KMS-11 (cell line): Measurements from ENCODE around the gene ZNF410.

Experiments
- H2AFZ ChIP-seq: fragments of 200-600 bp; sonication (generic); 2 replicates; pipeline ENCODE4 v1.6.1; 2016; ENCODE audit warnings: antibody characterized with exemption, mixed run types, low read depth
- H3K27ac ChIP-seq: fragments of 200-600 bp; sonication (generic); 2 replicates; pipeline ENCODE4 v1.6.1; 2016; ENCODE audit warnings: mild to moderate bottlenecking, mixed run types
- H3K27me3 ChIP-seq: fragments of 200-600 bp; sonication (generic); 2 replicates; pipeline ENCODE4 v1.6.1; 2017; ENCODE audit warnings: mild to moderate bottlenecking, low read depth, mixed run types, moderate library complexity; ENCODE audit not compliant: insufficient read depth
- H3K36me3 ChIP-seq: fragments of 200-600 bp; sonication (generic); 2 replicates; pipeline ENCODE4 v1.6.1; 2017; ENCODE audit warnings: mild to moderate bottlenecking, mixed run types; ENCODE audit not compliant: insufficient read depth
- H3K4me1 ChIP-seq: fragments of 200-600 bp; sonication (generic); 2 replicates; pipeline ENCODE4 v1.6.1; 2016; ENCODE audit warnings: mild to moderate bottlenecking, low read depth, mixed run types; ENCODE audit not compliant: poor library complexity, severe bottlenecking
- H3K4me2 ChIP-seq: fragments of 200-600 bp; sonication (generic); 2 replicates; pipeline ENCODE4 v1.7.0; 2016; ENCODE audit warnings: mild to moderate bottlenecking, mixed run types
- H3K4me3 ChIP-seq: fragments of 200-600 bp; sonication (generic); IDR thresholded peaks from 2 replicates; pipeline ENCODE4 v1.6.1; 2017; ENCODE audit warnings: low read depth, low read length, mixed read lengths; ENCODE audit not compliant: insufficient read depth
- H3K79me2 ChIP-seq: fragments of 200-600 bp; sonication (generic); 2 replicates; pipeline ENCODE4 v1.6.1; 2016; ENCODE audit warnings: low read depth, mixed run types; ENCODE audit not compliant: insufficient read depth
- H3K9ac ChIP-seq: fragments of 200-600 bp; sonication (generic); 2 replicates; pipeline ENCODE4 v1.6.1; 2016; ENCODE audit warnings: mild to moderate bottlenecking, mixed run types
- H4K20me1 ChIP-seq: fragments of 200-600 bp; sonication (generic); 2 replicates; pipeline ENCODE4 v1.6.1; 2016; ENCODE audit warnings: mild to moderate bottlenecking, mixed run types; ENCODE audit not compliant: insufficient read depth
- CTCF ChIP-seq: fragments of 200-600 bp; sonication (generic); conservative IDR thresholded peaks from 2 replicates; pipeline ENCODE4 v1.6.1; 2017; ENCODE audit warnings: low read depth, mild to moderate bottlenecking, antibody characterized with exemption, low read length, moderate library complexity, mixed read lengths

Gene ZNF410

GRCh38 chr14:73944432-73945158, 57.9 kb downstream of the ZNF410 start:
- H4K20me1 ChIP-seq: no peaks in the 10 kb centered on the region
- no peak overlapping the region for H3K27ac ChIP-seq
- H3K36me3 ChIP-seq: no peaks in the 10 kb centered on the region
- no peaks in the 10 kb centered on the region for H3K27me3 ChIP-seq
- no peak for TF ChIP-seq CTCF
- no peaks in the 10 kb centered on the region for H3K4me1 ChIP-seq
- no peaks in the 10 kb centered on the region for H3K79me2 ChIP-seq
- H2AFZ ChIP-seq: no peak overlapping the region
- no peak overlapping the region for H3K4me3 ChIP-seq
- H3K9ac ChIP-seq: no peak overlapping the region
- no peak overlapping the region for H3K4me2 ChIP-seq

- Histone ChIP-seq H3K27ac (no peak overlapping the region), H4K20me1 (no peaks in the 10 kb centered on the region), H3K36me3 (no peaks in the 10 kb centered on the region), H3K27me3 (no peaks in the 10 kb centered on the region), H3K9ac (no peak overlapping the region), H3K4me2 (no peak overlapping the region), H3K4me1 (no peaks in the 10 kb centered on the region), H2AFZ (no peak overlapping the region), H3K4me3 (no peak overlapping the region), H3K79me2 (no peaks in the 10 kb centered on the region)
- TF ChIP-seq CTCF: no peak
Observed at GRCh38 chr14:73945159-73945670, 58.6 kb downstream of the ZNF410 start.

- Histone ChIP-seq H3K4me3 (no peak within 1 kb of the TSS), H4K20me1 (no peaks in the 10 kb centered on the region), H3K36me3 (no peaks in the 10 kb centered on the region), H3K9ac (peak within 1 kb of the TSS; percentile 67), H3K79me2 (no peaks in the 10 kb centered on the region), H2AFZ (peak within 1 kb of the TSS; percentile 82), H3K4me1 (no peaks in the 10 kb centered on the region), H3K27ac (peak within 1 kb of the TSS; percentile 69), H3K27me3 (no peaks in the 10 kb centered on the region), H3K4me2 (peak within 1 kb of the TSS; percentile 61)
- TF ChIP-seq CTCF: no peak
Observed at GRCh38 chr14:73949752-73950734, 63.4 kb downstream of the ZNF410 start, which contains the start of the genes COQ6 and FAM161B. TSS of gene COQ6 (plus strand) at chr14:73950302. CDS start at chr14:73950333, 31 bp downstream. TSS of gene FAM161B (minus strand) at chr14:73950094. CDS start at chr14:73950026, 68 bp downstream.

GRCh38 chr14:73953731-73954130, 67.1 kb downstream of the ZNF410 start:
- Histone ChIP-seq H3K27ac (no peak overlapping the region), H3K9ac (no peak overlapping the region), H2AFZ (no peak overlapping the region), H3K4me1 (no peaks in the 10 kb centered on the region), H3K4me3 (no peak overlapping the region), H3K79me2 (no peaks in the 10 kb centered on the region), H3K27me3 (no peaks in the 10 kb centered on the region), H3K4me2 (no peak overlapping the region), H4K20me1 (no peaks in the 10 kb centered on the region), H3K36me3 (no peaks in the 10 kb centered on the region)
- no peak for TF ChIP-seq CTCF
